ENCODE results near the gene PIGU. TPM values are rescaled to one million over a fixed set of nuclear protein-coding genes. Genes with fewer than 3 reads are reported as not detected.
A peak's percentile ranks its signal among the peaks of the same experiment; 100 is the strongest.

The PIGU gene
- total RNA-seq, 6 experiments from 2014 or later, result 4.0 to 14.9 (median 7.3) TPM

- Histone ChIP-seq H3K9me3 (no peaks in the 10 kb centered on the region), H3K36me3 (no peaks in the 10 kb centered on the region), H3K27ac (no peak overlapping the region), H3K27me3 (no peaks in the 10 kb centered on the region), H3K4me3 (no peak overlapping the region), H3K4me1 (no peaks in the 10 kb centered on the region)
- 100% methylated on average over 3 of the region's 7 CpGs for WGBS (ENCODE audit: insufficient coverage, low coverage, low lambda C conversion rate, missing lambda C conversion rate)
- ATAC-seq (no peak), DNase-seq (no peak)
- no peak for TF ChIP-seq POLR2A (IDR thresholded peaks at IDR 0.05)
- TF ChIP-seq, protein P1, sequence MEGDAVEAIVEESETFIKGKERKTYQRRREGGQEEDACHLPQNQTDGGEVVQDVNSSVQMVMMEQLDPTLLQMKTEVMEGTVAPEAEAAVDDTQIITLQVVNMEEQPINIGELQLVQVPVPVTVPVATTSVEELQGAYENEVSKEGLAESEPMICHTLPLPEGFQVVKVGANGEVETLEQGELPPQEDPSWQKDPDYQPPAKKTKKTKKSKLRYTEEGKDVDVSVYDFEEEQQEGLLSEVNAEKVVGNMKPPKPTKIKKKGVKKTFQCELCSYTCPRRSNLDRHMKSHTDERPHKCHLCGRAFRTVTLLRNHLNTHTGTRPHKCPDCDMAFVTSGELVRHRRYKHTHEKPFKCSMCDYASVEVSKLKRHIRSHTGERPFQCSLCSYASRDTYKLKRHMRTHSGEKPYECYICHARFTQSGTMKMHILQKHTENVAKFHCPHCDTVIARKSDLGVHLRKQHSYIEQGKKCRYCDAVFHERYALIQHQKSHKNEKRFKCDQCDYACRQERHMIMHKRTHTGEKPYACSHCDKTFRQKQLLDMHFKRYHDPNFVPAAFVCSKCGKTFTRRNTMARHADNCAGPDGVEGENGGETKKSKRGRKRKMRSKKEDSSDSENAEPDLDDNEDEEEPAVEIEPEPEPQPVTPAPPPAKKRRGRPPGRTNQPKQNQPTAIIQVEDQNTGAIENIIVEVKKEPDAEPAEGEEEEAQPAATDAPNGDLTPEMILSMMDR (IDR thresholded peaks at IDR 0.05), result no peak
- intact Hi-C loops (cut with DNase I), result no loop called here
Observed at GRCh38 chr20:34573541-34574300, 103.2 kb downstream of the PIGU start.

DNA sequence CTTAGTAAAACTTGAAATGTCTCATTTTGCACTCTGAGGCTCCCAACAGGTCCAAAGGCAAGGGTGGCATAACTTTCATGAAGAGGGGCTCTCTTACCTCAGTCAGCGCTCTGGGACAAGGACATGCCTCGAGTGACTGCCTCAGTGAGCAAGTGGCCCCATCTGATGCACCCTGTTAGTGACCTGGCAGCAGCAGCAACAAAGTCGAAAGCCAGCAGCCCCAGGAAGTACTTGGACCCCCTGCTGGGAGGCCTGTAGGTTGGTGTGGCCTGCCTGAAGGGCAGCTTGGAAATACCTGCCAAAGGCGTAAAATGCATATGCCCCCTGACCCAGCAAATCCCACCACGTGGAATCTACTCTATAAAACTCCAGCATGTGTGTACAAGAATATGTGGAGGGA lies 105.1 kb downstream of the PIGU start:
- intact Hi-C loops (cut with DNase I), result no loop called here
- TF ChIP-seq POLR2A (IDR thresholded peaks at IDR 0.05), result no peak
- TF ChIP-seq, protein P1 (IDR thresholded peaks at IDR 0.05), result no peak
- Histone ChIP-seq H3K27ac (no peak overlapping the region), H3K27me3 (no peaks in the 10 kb centered on the region), H3K4me3 (no peak overlapping the region), H3K9me3 (no peaks in the 10 kb centered on the region), H3K36me3 (no peaks in the 10 kb centered on the region), H3K4me1 (no peaks in the 10 kb centered on the region)
- ATAC-seq (no peak), DNase-seq (peak in 1 of 3 donors; percentile 32)
- WGBS (ENCODE audit: insufficient coverage, low coverage, low lambda C conversion rate, missing lambda C conversion rate), result no CpG with 5 or more reads among the region's 5 CpGs

- no peaks in the 10 kb centered on the region for H3K9me3 ChIP-seq
- peak in 1 of 3 donors; percentile 31 for DNase-seq
- H3K27me3 ChIP-seq, result no peaks in the 10 kb centered on the region
- no peak overlapping the region for H3K4me3 ChIP-seq
- WGBS (ENCODE audit: insufficient coverage, low coverage, low lambda C conversion rate, missing lambda C conversion rate), result 39% methylated on average over 2 of the region's 3 CpGs
- no peaks in the 10 kb centered on the region for H3K36me3 ChIP-seq
- peak in 2 of 4 donors; percentile 22 to 33 for ATAC-seq
- TF ChIP-seq, protein P1 (IDR thresholded peaks at IDR 0.05), result no peak
- no peaks in the 10 kb centered on the region for H3K4me1 ChIP-seq
- no peak overlapping the region for H3K27ac ChIP-seq
- intact Hi-C loops (cut with DNase I), result no loop called here
Observed at GRCh38 chr20:34570859-34571306, 106.0 kb downstream of the PIGU start.

GRCh38 chr20:34569598-34569997 lies 107.3 kb downstream of the PIGU start:
- Histone ChIP-seq H3K4me1 (peaks cover 0 to 8% (median 0%) of the 10 kb centered on the region in 4 donors), H3K9me3 (no peaks in the 10 kb centered on the region), H3K27me3 (no peaks in the 10 kb centered on the region), H3K36me3 (no peaks in the 10 kb centered on the region), H3K27ac (no peak overlapping the region), H3K4me3 (no peak overlapping the region)
- 100% methylated on average over 1 of the region's 2 CpGs for WGBS (ENCODE audit: insufficient coverage, low coverage, low lambda C conversion rate, missing lambda C conversion rate)
- intact Hi-C loops (cut with DNase I), result no loop called here
- no peak for ATAC-seq
- no peak for DNase-seq
- TF ChIP-seq, protein P1 (IDR thresholded peaks at IDR 0.05), result no peak
- TF ChIP-seq POLR2A (IDR thresholded peaks at IDR 0.05), result no peak
